ENCODE results near the gene LYST. TPM values are rescaled to one million over a fixed set of nuclear protein-coding genes. Genes with fewer than 3 reads are reported as not detected.

The LYST gene
- total RNA-seq, 1 donor from 2014 or later = 7.2 TPM

- no peak for TF ChIP-seq CTCF (IDR thresholded peaks at IDR 0.05; ENCODE audit: unreplicated experiment)
- no peak for DNase-seq (ENCODE audit: low spot score in 2 of 2, unreplicated experiment in 2 of 2)
- no peaks in the 10 kb centered on the region for H3K36me3 Mint-ChIP-seq
- no peaks in the 10 kb centered on the region for H3K9me3 Mint-ChIP-seq
- no peak overlapping the region for H3K4me3 Mint-ChIP-seq
- H3K4me1 Mint-ChIP-seq = peaks cover 6% of the 10 kb centered on the region
- H3K27ac Mint-ChIP-seq = no peak overlapping the region
- H3K27me3 Mint-ChIP-seq (ENCODE audit: low read depth) = no peaks in the 10 kb centered on the region
Observed at GRCh38 chr1:235902677-235903542, 36.2 kb upstream of the LYST start.

GRCh38 chr1:235901461-235901860 is 34.8 kb upstream of the LYST start:
- Mint-ChIP-seq H3K4me3 (no peak overlapping the region), H3K27me3 (ENCODE audit: low read depth) (no peaks in the 10 kb centered on the region), H3K36me3 (no peaks in the 10 kb centered on the region), H3K27ac (no peak overlapping the region), H3K4me1 (peaks cover 6% of the 10 kb centered on the region), H3K9me3 (no peaks in the 10 kb centered on the region)
- TF ChIP-seq CTCF (IDR thresholded peaks at IDR 0.05; ENCODE audit: unreplicated experiment) = no peak
- DNase-seq (ENCODE audit: low spot score in 2 of 2, unreplicated experiment in 2 of 2) = no peak

GRCh38 chr1:235898126-235898525 is 31.4 kb upstream of the LYST start:
- H3K4me1 Mint-ChIP-seq = peaks cover 6% of the 10 kb centered on the region
- H3K4me3 Mint-ChIP-seq = no peak overlapping the region
- no peak for DNase-seq (ENCODE audit: low spot score in 2 of 2, unreplicated experiment in 2 of 2)
- no peak overlapping the region for H3K27ac Mint-ChIP-seq
- H3K36me3 Mint-ChIP-seq = no peaks in the 10 kb centered on the region
- H3K27me3 Mint-ChIP-seq (ENCODE audit: low read depth) = no peaks in the 10 kb centered on the region
- no peak for TF ChIP-seq CTCF (IDR thresholded peaks at IDR 0.05; ENCODE audit: unreplicated experiment)
- H3K9me3 Mint-ChIP-seq = no peaks in the 10 kb centered on the region

GRCh38 chr1:235893840-235894239 is 27.1 kb upstream of the LYST start:
- H3K4me3 Mint-ChIP-seq = no peak overlapping the region
- no peak for TF ChIP-seq CTCF (IDR thresholded peaks at IDR 0.05; ENCODE audit: unreplicated experiment)
- H3K27me3 Mint-ChIP-seq (ENCODE audit: low read depth) = no peaks in the 10 kb centered on the region

GRCh38 chr1:235892734-235893413 is 26.2 kb upstream of the LYST start:
- no peaks in the 10 kb centered on the region for H3K27me3 Mint-ChIP-seq (ENCODE audit: low read depth)
- no peaks in the 10 kb centered on the region for H3K4me1 Mint-ChIP-seq
- no peak overlapping the region for H3K4me3 Mint-ChIP-seq
- DNase-seq (ENCODE audit: low spot score in 2 of 2, unreplicated experiment in 2 of 2) = no peak
- H3K9me3 Mint-ChIP-seq = no peaks in the 10 kb centered on the region
- H3K36me3 Mint-ChIP-seq = no peaks in the 10 kb centered on the region
- no peak for TF ChIP-seq CTCF (IDR thresholded peaks at IDR 0.05; ENCODE audit: unreplicated experiment)
- no peak overlapping the region for H3K27ac Mint-ChIP-seq

More at GRCh38 chr1:235893840-235894239, 27.1 kb upstream of the LYST start:
- no peaks in the 10 kb centered on the region for H3K4me1 Mint-ChIP-seq
- DNase-seq (ENCODE audit: low spot score in 2 of 2, unreplicated experiment in 2 of 2) = no peak
- no peak overlapping the region for H3K27ac Mint-ChIP-seq
- H3K9me3 Mint-ChIP-seq = no peaks in the 10 kb centered on the region
- H3K36me3 Mint-ChIP-seq = no peaks in the 10 kb centered on the region

Data from mesothelial cell of epicardium (in vitro differentiated cells).